ENCODE data around the gene MYBPC2. TPM values are rescaled to one million over a fixed set of nuclear protein-coding genes. Genes with fewer than 3 reads are reported as not detected.

The MYBPC2 gene
- total RNA-seq, 2 donors from 2014 or later, result 0.86 to 1.3 TPM

- ATAC-seq (replicated peaks in 1 of 2), result no peak
- H3K4me3 Mint-ChIP-seq, result no peak overlapping the region
- H3K9me3 Mint-ChIP-seq, result no peaks in the 10 kb centered on the region
- peaks cover 2% of the 10 kb centered on the region for H3K4me1 Mint-ChIP-seq (ENCODE audit: low read depth)
- no peak for DNase-seq
- no peak overlapping the region for H3K27ac Mint-ChIP-seq
- H3K27me3 Mint-ChIP-seq (ENCODE audit: low read depth), result no peaks in the 10 kb centered on the region
- peaks cover 9 to 11% of the 10 kb centered on the region in 2 donors for H3K36me3 Mint-ChIP-seq (ENCODE audit: insufficient read depth in 2 of 2)
Observed at GRCh38 chr19:50398675-50399367, 33.9 kb upstream of the MYBPC2 start.

DNA sequence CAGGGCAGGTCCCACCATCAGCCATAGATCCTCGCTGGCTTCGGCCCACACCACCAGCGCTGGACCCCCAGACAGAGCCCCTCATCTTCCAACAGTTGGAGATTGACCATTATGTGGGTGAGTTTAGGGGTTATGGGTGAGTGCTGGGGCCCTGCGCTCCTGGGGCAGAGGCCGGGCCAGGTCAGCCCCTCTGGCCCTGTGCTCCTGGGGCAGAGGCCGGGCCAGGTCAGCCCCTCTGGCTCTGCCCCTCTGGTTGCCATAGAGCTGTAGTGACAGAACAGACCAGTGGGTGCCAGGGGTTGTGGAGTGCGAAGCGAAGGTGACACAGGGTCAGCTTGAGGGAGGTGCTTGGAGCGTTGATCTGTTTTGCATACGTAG lies 33.3 kb upstream of the MYBPC2 start:
- no peaks in the 10 kb centered on the region for H3K9me3 Mint-ChIP-seq
- H3K4me3 Mint-ChIP-seq, result no peak overlapping the region
- ATAC-seq (replicated peaks in 1 of 2), result no peak
- H3K27me3 Mint-ChIP-seq (ENCODE audit: low read depth), result no peaks in the 10 kb centered on the region
- peaks cover 9 to 13% of the 10 kb centered on the region in 2 donors for H3K36me3 Mint-ChIP-seq (ENCODE audit: insufficient read depth in 2 of 2)
- DNase-seq, result no peak
- H3K4me1 Mint-ChIP-seq (ENCODE audit: low read depth), result no peaks in the 10 kb centered on the region
- H3K27ac Mint-ChIP-seq, result no peak overlapping the region

DNA sequence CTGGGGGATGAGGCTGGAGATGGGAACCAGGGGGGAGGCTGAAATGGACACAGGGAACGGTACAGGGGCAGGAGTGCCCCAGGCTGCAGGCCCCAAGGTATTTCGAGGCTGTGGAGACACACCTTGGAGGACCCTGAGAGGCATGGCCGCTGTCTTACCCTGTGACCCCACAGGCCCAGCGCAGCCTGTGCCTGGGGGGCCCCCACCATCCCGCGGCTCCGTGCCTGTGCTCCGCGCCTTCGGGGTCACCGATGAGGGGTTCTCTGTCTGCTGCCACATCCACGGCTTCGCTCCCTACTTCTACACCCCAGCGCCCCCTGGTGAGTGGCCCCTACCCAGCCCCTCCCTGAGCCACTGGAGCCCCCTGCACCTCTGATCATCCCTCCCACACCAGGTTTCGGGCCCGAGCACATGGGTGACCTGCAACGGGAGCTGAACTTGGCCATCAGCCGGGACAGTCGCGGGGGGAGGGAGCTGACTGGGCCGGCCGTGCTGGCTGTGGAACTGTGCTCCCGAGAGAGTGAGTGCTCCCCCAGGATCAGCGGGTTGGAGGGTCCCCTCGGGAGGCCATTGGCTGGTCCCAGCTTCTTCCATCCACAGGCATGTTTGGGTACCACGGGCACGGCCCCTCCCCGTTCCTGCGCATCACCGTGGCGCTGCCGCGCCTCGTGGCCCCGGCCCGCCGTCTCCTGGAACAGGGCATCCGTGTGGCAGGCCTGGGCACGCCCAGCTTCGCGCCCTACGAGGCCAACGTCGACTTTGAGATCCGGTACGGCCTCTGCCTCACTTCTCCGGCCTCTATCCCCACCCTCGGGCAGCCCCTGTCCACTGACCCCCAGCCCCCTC lies 30.9 kb upstream of the MYBPC2 start:
- Mint-ChIP-seq H3K4me3 (no peak overlapping the region), H3K9me3 (no peaks in the 10 kb centered on the region), H3K36me3 (ENCODE audit: insufficient read depth in 2 of 2) (peaks cover 9 to 10% of the 10 kb centered on the region in 2 donors), H3K4me1 (ENCODE audit: low read depth) (no peaks in the 10 kb centered on the region), H3K27me3 (ENCODE audit: low read depth) (no peaks in the 10 kb centered on the region), H3K27ac (no peak overlapping the region)
- ATAC-seq (replicated peaks in 1 of 2), result no peak
- DNase-seq, result no peak

GRCh38 chr19:50402544-50403301 lies 30.0 kb upstream of the MYBPC2 start:
- Mint-ChIP-seq H3K27ac (no peak overlapping the region), H3K4me3 (no peak overlapping the region), H3K9me3 (no peaks in the 10 kb centered on the region), H3K36me3 (ENCODE audit: insufficient read depth in 2 of 2) (peaks cover 9% of the 10 kb centered on the region in 2 donors), H3K4me1 (ENCODE audit: low read depth) (no peaks in the 10 kb centered on the region), H3K27me3 (ENCODE audit: low read depth) (no peaks in the 10 kb centered on the region)
- ATAC-seq (replicated peaks in 1 of 2), result no peak
- DNase-seq, result no peak

GRCh38 chr19:50406156-50406820 lies 26.4 kb upstream of the MYBPC2 start:
- Mint-ChIP-seq H3K4me3 (no peak overlapping the region), H3K27me3 (ENCODE audit: low read depth) (no peaks in the 10 kb centered on the region), H3K9me3 (no peaks in the 10 kb centered on the region), H3K4me1 (ENCODE audit: low read depth) (no peaks in the 10 kb centered on the region), H3K27ac (no peak overlapping the region), H3K36me3 (ENCODE audit: insufficient read depth in 2 of 2) (peaks cover 3 to 11% of the 10 kb centered on the region in 2 donors)
- ATAC-seq (replicated peaks in 1 of 2) (no peak), DNase-seq (no peak)

- Mint-ChIP-seq H3K27ac (no peak overlapping the region), H3K4me3 (no peak overlapping the region), H3K27me3 (ENCODE audit: low read depth) (no peaks in the 10 kb centered on the region), H3K36me3 (ENCODE audit: insufficient read depth in 2 of 2) (peaks cover 3 to 11% of the 10 kb centered on the region in 2 donors), H3K9me3 (no peaks in the 10 kb centered on the region), H3K4me1 (ENCODE audit: low read depth) (no peaks in the 10 kb centered on the region)
- DNase-seq (no peak), ATAC-seq (replicated peaks in 1 of 2) (no peak)
Observed at GRCh38 chr19:50406829-50407228, 25.9 kb upstream of the MYBPC2 start.

DNA sequence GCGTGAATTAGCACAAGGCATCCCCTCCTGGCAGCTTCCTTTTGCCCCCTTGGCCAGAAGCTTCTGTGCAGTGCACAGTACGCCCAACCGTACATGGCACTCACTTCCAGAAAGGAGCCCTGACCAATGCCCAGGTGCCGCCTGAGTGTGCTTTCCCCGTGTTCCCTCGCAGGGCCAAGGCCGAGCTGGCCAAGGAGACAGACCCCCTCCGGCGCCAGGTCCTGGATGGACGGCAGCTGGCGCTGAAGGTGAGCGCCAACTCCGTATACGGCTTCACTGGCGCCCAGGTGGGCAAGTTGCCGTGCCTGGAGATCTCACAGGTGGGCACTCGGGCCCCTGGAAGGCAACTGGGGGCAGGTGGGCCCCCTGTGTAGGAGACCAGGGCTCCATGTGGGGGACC lies 23.3 kb upstream of the MYBPC2 start:
- Mint-ChIP-seq H3K36me3 (ENCODE audit: insufficient read depth in 2 of 2) (peaks cover 3 to 10% of the 10 kb centered on the region in 2 donors), H3K9me3 (no peaks in the 10 kb centered on the region), H3K4me3 (no peak overlapping the region)

GRCh38 chr19:50410109-50410508 lies 22.6 kb upstream of the MYBPC2 start:
- no peak for ATAC-seq (replicated peaks in 1 of 2)
- no peaks in the 10 kb centered on the region for H3K9me3 Mint-ChIP-seq
- peaks cover 3 to 12% of the 10 kb centered on the region in 2 donors for H3K36me3 Mint-ChIP-seq (ENCODE audit: insufficient read depth in 2 of 2)
- H3K27ac Mint-ChIP-seq, result no peak overlapping the region
- DNase-seq, result no peak
- no peaks in the 10 kb centered on the region for H3K27me3 Mint-ChIP-seq (ENCODE audit: low read depth)
- no peak overlapping the region for H3K4me3 Mint-ChIP-seq
- H3K4me1 Mint-ChIP-seq (ENCODE audit: low read depth), result peaks cover 10% of the 10 kb centered on the region

More for the DNA sequence above, 23.3 kb upstream of the MYBPC2 start:
- H3K4me1 Mint-ChIP-seq (ENCODE audit: low read depth), result peaks cover 4% of the 10 kb centered on the region
- DNase-seq, result no peak
- H3K27ac Mint-ChIP-seq, result no peak overlapping the region
- no peak for ATAC-seq (replicated peaks in 1 of 2)
- no peaks in the 10 kb centered on the region for H3K27me3 Mint-ChIP-seq (ENCODE audit: low read depth)

- H3K4me3 Mint-ChIP-seq, result no peak overlapping the region
- H3K9me3 Mint-ChIP-seq, result no peaks in the 10 kb centered on the region
- DNase-seq, result no peak
- peak overlapping the region; percentile 79 for H3K27ac Mint-ChIP-seq
- peaks cover 0 to 10% of the 10 kb centered on the region in 2 donors for H3K36me3 Mint-ChIP-seq (ENCODE audit: insufficient read depth in 2 of 2)
- ATAC-seq (replicated peaks in 1 of 2), result no peak
- H3K27me3 Mint-ChIP-seq (ENCODE audit: low read depth), result no peaks in the 10 kb centered on the region
- peaks cover 10% of the 10 kb centered on the region for H3K4me1 Mint-ChIP-seq (ENCODE audit: low read depth)
Observed at GRCh38 chr19:50412419-50412818, 20.3 kb upstream of the MYBPC2 start.

DNA sequence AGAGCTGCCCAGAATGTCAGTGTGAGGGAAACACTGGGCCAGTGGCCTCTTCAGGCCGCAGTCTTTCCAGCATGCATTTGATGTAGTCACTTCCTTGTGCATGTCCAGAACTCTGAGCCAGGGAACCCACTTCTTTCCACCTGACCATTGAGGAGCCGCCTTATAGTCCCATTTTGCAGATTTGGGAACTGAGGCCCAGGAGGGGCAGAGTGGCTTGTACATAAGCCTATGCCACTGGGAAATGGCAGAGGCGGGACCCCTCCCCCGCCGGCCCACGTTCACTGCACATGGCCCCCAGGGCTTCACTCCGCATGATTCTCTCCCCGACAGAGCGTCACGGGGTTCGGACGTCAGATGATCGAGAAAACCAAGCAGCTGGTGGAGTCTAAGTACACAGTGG lies 19.6 kb upstream of the MYBPC2 start:
- H3K27ac Mint-ChIP-seq, result no peak overlapping the region

DNA sequence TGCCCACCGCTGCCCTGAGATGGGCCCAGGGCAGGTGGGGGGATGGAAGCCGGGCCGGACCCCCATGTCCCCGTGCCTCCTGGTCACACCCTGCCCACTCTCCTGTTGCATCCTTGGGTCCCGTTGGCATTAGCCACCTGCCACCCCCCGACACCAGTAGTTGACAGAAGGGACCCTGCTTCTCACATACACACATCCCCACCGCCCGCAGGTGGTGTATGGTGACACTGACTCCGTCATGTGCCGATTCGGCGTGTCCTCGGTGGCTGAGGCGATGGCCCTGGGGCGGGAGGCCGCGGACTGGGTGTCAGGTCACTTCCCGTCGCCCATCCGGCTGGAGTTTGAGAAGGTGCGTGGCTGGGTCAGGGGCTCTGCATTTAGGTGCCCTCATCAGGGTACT lies 19.2 kb upstream of the MYBPC2 start:
- no peak for ATAC-seq (replicated peaks in 1 of 2)
- peaks cover 10% of the 10 kb centered on the region for H3K4me1 Mint-ChIP-seq (ENCODE audit: low read depth)
- no peak overlapping the region for H3K27ac Mint-ChIP-seq
- no peaks in the 10 kb centered on the region for H3K9me3 Mint-ChIP-seq
- no peak for DNase-seq
- H3K4me3 Mint-ChIP-seq, result no peak overlapping the region
- H3K36me3 Mint-ChIP-seq (ENCODE audit: insufficient read depth in 2 of 2), result peaks cover 0 to 10% of the 10 kb centered on the region in 2 donors
- H3K27me3 Mint-ChIP-seq (ENCODE audit: low read depth), result no peaks in the 10 kb centered on the region

More for the DNA sequence above, 19.6 kb upstream of the MYBPC2 start:
- H3K9me3 Mint-ChIP-seq, result no peaks in the 10 kb centered on the region
- no peak overlapping the region for H3K4me3 Mint-ChIP-seq
- DNase-seq (no peak), ATAC-seq (replicated peaks in 1 of 2) (no peak)
- H3K36me3 Mint-ChIP-seq (ENCODE audit: insufficient read depth in 2 of 2), result peaks cover 0 to 10% of the 10 kb centered on the region in 2 donors
- peaks cover 10% of the 10 kb centered on the region for H3K4me1 Mint-ChIP-seq (ENCODE audit: low read depth)
- H3K27me3 Mint-ChIP-seq (ENCODE audit: low read depth), result no peaks in the 10 kb centered on the region

DNA sequence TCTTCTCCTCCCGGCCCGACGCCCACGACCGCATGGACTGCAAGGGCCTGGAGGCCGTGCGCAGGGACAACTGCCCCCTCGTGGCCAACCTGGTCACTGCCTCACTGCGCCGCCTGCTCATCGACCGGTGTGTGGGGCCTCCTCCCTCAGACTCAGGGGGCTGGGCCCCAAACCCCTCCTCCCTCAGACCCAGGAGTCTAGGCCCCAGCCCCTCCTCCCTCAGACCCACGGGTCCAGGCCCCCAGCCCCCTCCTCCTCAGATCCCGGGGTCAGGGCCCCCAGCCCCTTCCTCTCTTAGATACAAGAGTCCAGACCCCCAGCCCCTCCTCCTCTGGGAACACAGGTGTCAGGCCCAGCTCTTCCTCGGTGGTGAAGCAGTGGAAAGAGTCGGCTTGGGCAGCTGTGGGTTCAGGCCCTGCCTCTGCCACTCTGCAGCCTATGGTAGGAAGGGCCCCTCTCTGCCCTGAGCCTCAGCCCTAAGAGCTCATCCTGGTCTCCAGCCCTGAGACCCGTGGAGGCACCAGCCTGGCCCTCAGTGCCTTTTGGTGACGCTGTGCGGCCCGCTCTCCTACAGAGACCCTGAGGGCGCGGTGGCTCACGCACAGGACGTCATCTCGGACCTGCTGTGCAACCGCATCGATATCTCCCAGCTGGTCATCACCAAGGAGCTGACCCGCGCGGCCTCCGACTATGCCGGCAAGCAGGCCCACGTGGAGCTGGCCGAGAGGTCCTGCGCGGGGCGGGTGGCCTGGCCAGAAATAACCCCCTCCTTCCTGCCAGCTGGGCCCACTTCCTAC lies 17.6 kb upstream of the MYBPC2 start:
- H3K9me3 Mint-ChIP-seq, result no peaks in the 10 kb centered on the region
- DNase-seq (peak; percentile 75 to 83), ATAC-seq (replicated peaks in 1 of 2) (peak; percentile 77 to 86)
- peaks cover 7 to 12% of the 10 kb centered on the region in 2 donors for H3K36me3 Mint-ChIP-seq (ENCODE audit: insufficient read depth in 2 of 2)
- peak overlapping the region; percentile 68 for H3K27ac Mint-ChIP-seq
- H3K4me1 Mint-ChIP-seq (ENCODE audit: low read depth), result peaks cover 23% of the 10 kb centered on the region
- H3K27me3 Mint-ChIP-seq (ENCODE audit: low read depth), result peaks cover 14% of the 10 kb centered on the region
- no peak overlapping the region for H3K4me3 Mint-ChIP-seq

Measured in activated T-cell treated with anti-CD3 and anti-CD28 coated beads, Interleukin-2, amount 50 U/mL, for 72 hours (primary cell).